HEK293 (cell line): ENCODE results near the gene WDHD1.

ENCODE experiments used
- TCF7L2 ChIP-seq: IDR thresholded peaks from 2 replicates; pipeline ENCODE4 v1.6.1; 2011; ENCODE audit warnings: low read depth, mild to moderate bottlenecking, inconsistent platforms, low read length, moderate library complexity, borderline replicate concordance
- YY1 ChIP-seq: fragments of 450-650 bp; formaldehyde crosslinking; IDR thresholded peaks from 2 replicates; pipeline ENCODE4 v1.5.1; 2018; ENCODE audit warnings: missing biosample characterization, missing genetic modification characterization
- ZNF133 ChIP-seq: fragments of 450-650 bp; formaldehyde crosslinking; IDR thresholded peaks from 2 replicates; pipeline ENCODE4 v1.5.1; 2016; ENCODE audit warnings: missing biosample characterization, missing genetic modification characterization
- ZNF426 ChIP-seq: fragments of 450-650 bp; formaldehyde crosslinking; IDR thresholded peaks from 2 replicates; pipeline ENCODE4 v1.5.1; 2017; ENCODE audit warnings: missing biosample characterization, missing genetic modification characterization, mild to moderate bottlenecking, inconsistent platforms, moderate library complexity
- TF ChIP-seq, protein P1 (sequence below): fragments of 450-650 bp; formaldehyde crosslinking; IDR thresholded peaks from 2 replicates; pipeline ENCODE4 v1.5.1; 2016; ENCODE audit warnings: missing biosample characterization, missing genetic modification characterization
- TF ChIP-seq, protein P2 (sequence below): fragments of 450-650 bp; formaldehyde crosslinking; IDR thresholded peaks from 2 replicates; pipeline ENCODE4 v1.5.1; 2016; ENCODE audit warnings: missing biosample characterization, missing genetic modification characterization
- TF ChIP-seq, protein P3 (sequence below): sonication (generic); formaldehyde crosslinking; IDR thresholded peaks from 2 replicates; pipeline ENCODE4 v1.8.1; 2022; ENCODE audit warnings: mild to moderate bottlenecking, moderate library complexity, missing genetic modification reagents
- TF ChIP-seq, protein P4 (sequence below): fragments of 450-650 bp; formaldehyde crosslinking; IDR thresholded peaks from 2 replicates; pipeline ENCODE4 v1.5.1; 2016; ENCODE audit warnings: missing biosample characterization, missing genetic modification characterization

DNA sequence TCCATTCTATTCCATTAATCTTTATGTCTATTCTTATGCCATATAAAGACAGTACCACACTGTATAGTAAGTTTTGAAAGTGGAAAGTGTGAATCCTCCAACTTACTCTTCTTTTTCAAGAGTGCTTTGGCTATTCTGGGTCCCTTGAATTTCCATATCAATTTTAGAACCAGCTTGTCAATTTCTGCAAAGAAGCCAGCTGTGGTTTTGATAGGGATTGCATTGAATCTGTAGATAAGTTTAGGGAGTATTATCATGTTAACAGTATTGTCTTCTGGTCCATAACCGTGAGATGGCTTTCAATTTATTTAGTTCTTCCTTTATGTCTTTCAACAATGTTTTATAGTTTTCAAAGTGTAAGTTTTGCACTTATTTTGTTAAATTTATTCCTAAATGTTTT, 90.1 kb downstream of the WDHD1 start:
- TF ChIP-seq, protein P1, sequence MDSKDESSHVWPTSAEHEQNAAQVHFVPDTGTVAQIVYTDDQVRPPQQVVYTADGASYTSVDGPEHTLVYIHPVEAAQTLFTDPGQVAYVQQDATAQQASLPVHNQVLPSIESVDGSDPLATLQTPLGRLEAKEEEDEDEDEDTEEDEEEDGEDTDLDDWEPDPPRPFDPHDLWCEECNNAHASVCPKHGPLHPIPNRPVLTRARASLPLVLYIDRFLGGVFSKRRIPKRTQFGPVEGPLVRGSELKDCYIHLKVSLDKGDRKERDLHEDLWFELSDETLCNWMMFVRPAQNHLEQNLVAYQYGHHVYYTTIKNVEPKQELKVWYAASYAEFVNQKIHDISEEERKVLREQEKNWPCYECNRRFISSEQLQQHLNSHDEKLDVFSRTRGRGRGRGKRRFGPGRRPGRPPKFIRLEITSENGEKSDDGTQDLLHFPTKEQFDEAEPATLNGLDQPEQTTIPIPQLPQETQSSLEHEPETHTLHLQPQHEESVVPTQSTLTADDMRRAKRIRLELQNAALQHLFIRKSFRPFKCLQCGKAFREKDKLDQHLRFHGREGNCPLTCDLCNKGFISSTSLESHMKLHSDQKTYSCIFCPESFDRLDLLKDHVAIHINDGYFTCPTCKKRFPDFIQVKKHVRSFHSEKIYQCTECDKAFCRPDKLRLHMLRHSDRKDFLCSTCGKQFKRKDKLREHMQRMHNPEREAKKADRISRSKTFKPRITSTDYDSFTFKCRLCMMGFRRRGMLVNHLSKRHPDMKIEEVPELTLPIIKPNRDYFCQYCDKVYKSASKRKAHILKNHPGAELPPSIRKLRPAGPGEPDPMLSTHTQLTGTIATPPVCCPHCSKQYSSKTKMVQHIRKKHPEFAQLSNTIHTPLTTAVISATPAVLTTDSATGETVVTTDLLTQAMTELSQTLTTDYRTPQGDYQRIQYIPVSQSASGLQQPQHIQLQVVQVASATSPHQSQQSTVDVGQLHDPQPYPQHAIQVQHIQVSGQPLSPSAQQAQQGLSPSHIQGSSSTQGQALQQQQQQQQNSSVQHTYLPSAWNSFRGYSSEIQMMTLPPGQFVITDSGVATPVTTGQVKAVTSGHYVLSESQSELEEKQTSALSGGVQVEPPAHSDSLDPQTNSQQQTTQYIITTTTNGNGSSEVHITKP (tag by site-specific recombination), result no peak
- TF ChIP-seq, protein P2, sequence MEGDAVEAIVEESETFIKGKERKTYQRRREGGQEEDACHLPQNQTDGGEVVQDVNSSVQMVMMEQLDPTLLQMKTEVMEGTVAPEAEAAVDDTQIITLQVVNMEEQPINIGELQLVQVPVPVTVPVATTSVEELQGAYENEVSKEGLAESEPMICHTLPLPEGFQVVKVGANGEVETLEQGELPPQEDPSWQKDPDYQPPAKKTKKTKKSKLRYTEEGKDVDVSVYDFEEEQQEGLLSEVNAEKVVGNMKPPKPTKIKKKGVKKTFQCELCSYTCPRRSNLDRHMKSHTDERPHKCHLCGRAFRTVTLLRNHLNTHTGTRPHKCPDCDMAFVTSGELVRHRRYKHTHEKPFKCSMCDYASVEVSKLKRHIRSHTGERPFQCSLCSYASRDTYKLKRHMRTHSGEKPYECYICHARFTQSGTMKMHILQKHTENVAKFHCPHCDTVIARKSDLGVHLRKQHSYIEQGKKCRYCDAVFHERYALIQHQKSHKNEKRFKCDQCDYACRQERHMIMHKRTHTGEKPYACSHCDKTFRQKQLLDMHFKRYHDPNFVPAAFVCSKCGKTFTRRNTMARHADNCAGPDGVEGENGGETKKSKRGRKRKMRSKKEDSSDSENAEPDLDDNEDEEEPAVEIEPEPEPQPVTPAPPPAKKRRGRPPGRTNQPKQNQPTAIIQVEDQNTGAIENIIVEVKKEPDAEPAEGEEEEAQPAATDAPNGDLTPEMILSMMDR (tag by site-specific recombination), result no peak
- no peak for TF ChIP-seq ZNF133 (tag by site-specific recombination)
- TF ChIP-seq ZNF426 (tag by site-specific recombination), result no peak
- no peak for TF ChIP-seq YY1
- TF ChIP-seq, protein P3, sequence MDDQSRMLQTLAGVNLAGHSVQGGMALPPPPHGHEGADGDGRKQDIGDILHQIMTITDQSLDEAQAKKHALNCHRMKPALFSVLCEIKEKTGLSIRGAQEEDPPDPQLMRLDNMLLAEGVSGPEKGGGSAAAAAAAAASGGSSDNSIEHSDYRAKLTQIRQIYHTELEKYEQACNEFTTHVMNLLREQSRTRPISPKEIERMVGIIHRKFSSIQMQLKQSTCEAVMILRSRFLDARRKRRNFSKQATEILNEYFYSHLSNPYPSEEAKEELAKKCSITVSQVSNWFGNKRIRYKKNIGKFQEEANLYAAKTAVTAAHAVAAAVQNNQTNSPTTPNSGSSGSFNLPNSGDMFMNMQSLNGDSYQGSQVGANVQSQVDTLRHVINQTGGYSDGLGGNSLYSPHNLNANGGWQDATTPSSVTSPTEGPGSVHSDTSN (CRISPR knock-in tag), result no peak
- no peak for TF ChIP-seq TCF7L2
- TF ChIP-seq, protein P4, sequence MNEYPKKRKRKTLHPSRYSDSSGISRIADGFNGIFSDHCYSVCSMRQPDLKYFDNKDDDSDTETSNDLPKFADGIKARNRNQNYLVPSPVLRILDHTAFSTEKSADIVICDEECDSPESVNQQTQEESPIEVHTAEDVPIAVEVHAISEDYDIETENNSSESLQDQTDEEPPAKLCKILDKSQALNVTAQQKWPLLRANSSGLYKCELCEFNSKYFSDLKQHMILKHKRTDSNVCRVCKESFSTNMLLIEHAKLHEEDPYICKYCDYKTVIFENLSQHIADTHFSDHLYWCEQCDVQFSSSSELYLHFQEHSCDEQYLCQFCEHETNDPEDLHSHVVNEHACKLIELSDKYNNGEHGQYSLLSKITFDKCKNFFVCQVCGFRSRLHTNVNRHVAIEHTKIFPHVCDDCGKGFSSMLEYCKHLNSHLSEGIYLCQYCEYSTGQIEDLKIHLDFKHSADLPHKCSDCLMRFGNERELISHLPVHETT (tag by site-specific recombination), result no peak
